ENCODE results near the gene C1QTNF9. TPM values are rescaled to one million over a fixed set of nuclear protein-coding genes. Genes with fewer than 3 reads are reported as not detected.

The C1QTNF9 gene
- total RNA-seq, 1 experiment from 2014 or later = not detected

- H3K9me3 Mint-ChIP-seq = peaks cover 6% of the 10 kb centered on the region; the same call in 1 of the 2 replicates
- TF ChIP-seq TEAD1 (CRISPR knock-in tag; IDR thresholded peaks at IDR 0.05) = no peak
- no peak for TF ChIP-seq ZNF512 (CRISPR knock-in tag; IDR thresholded peaks at IDR 0.05; ENCODE audit: borderline replicate concordance)
- no peak for TF ChIP-seq FOXJ3 (CRISPR knock-in tag; IDR thresholded peaks at IDR 0.05; ENCODE audit: borderline replicate concordance)
- TF ChIP-seq NR2C2 (CRISPR knock-in tag; IDR thresholded peaks at IDR 0.05) = no peak
- TF ChIP-seq MYBL2 (CRISPR knock-in tag; IDR thresholded peaks at IDR 0.05) = no peak
- TF ChIP-seq TCF7 (CRISPR knock-in tag; IDR thresholded peaks at IDR 0.05; ENCODE audit: low read depth) = no peak
- TF ChIP-seq NR1H2 (CRISPR knock-in tag; IDR thresholded peaks at IDR 0.05) = no peak
- TF ChIP-seq SMAD3 (CRISPR knock-in tag; IDR thresholded peaks at IDR 0.05; ENCODE audit: borderline replicate concordance) = no peak
- TF ChIP-seq ZMAT4 (CRISPR knock-in tag; IDR thresholded peaks at IDR 0.05) = no peak
- TF ChIP-seq CTCF (IDR thresholded peaks at IDR 0.05) = no peak
- TF ChIP-seq ZNF671 (CRISPR knock-in tag; IDR thresholded peaks at IDR 0.05) = no peak
- TF ChIP-seq OVOL2 (CRISPR knock-in tag; IDR thresholded peaks at IDR 0.05; ENCODE audit: borderline replicate concordance) = no peak
- TF ChIP-seq RELA (CRISPR knock-in tag; IDR thresholded peaks at IDR 0.05; ENCODE audit: borderline replicate concordance) = no peak
- TF ChIP-seq E2F4 (CRISPR knock-in tag; IDR thresholded peaks at IDR 0.05; ENCODE audit: borderline replicate concordance, low read depth) = no peak
- no peak for TF ChIP-seq CDX4 (CRISPR knock-in tag; IDR thresholded peaks at IDR 0.05; ENCODE audit: borderline replicate concordance)
- TF ChIP-seq ZNF121 (CRISPR knock-in tag; IDR thresholded peaks at IDR 0.05) = no peak
- no peak for TF ChIP-seq KAT7 (CRISPR knock-in tag; IDR thresholded peaks at IDR 0.05; ENCODE audit: borderline replicate concordance)
- TF ChIP-seq PRRX2 (CRISPR knock-in tag; IDR thresholded peaks at IDR 0.05) = no peak
- DNase-seq (ENCODE audit: low spot score) (no peak), ATAC-seq (no peak)
- 0 out of 2 replicates have a peak, but pooled peaks cover 3% of the 10 kb centered on the region for H3K36me3 Mint-ChIP-seq
- H3K27ac Mint-ChIP-seq = no peak overlapping the region
- ChIA-PET POLR2A (no interaction called here), CTCF (no interaction called here)
- no peaks in the 10 kb centered on the region for H3K27me3 Mint-ChIP-seq (ENCODE audit: low read depth)
- H3K4me1 Mint-ChIP-seq = no peaks in the 10 kb centered on the region
- no peak overlapping the region for H3K4me3 Mint-ChIP-seq
These were observed 29.9 kb upstream of the C1QTNF9 start for GRCh38 chr13:24279327-24280110.

- ATAC-seq = no peak
- POLR2A ChIA-PET = no interaction called here
- H3K27me3 Mint-ChIP-seq (ENCODE audit: low read depth) = no peaks in the 10 kb centered on the region
- CTCF ChIA-PET = no interaction called here
- no peak for DNase-seq (ENCODE audit: low spot score)
- H3K4me1 Mint-ChIP-seq = no peaks in the 10 kb centered on the region
- H3K9me3 Mint-ChIP-seq = peaks cover 6% of the 10 kb centered on the region; the same call in 1 of the 2 replicates
- no peak overlapping the region for H3K27ac Mint-ChIP-seq
- H3K36me3 Mint-ChIP-seq = 0 out of 2 replicates have a peak, but pooled peaks cover 3% of the 10 kb centered on the region
- H3K4me3 Mint-ChIP-seq = no peak overlapping the region
- TF ChIP-seq GTF2I (CRISPR knock-in tag; conservative IDR thresholded peaks at IDR 0.05) = no peak
- TF ChIP-seq SMAD4 (CRISPR knock-in tag; IDR thresholded peaks at IDR 0.05) = no peak
- no peak for TF ChIP-seq PREB (CRISPR knock-in tag; IDR thresholded peaks at IDR 0.05; ENCODE audit: borderline replicate concordance)
- TF ChIP-seq FOXP4 (CRISPR knock-in tag; IDR thresholded peaks at IDR 0.05) = no peak
- TF ChIP-seq NFE2L1 (CRISPR knock-in tag; IDR thresholded peaks at IDR 0.05) = no peak
- TF ChIP-seq GRHL2 (CRISPR knock-in tag; IDR thresholded peaks at IDR 0.05; ENCODE audit: insufficient replicate concordance, severe bottlenecking) = no peak
- no peak for TF ChIP-seq ATF1 (CRISPR knock-in tag; IDR thresholded peaks at IDR 0.05)
- TF ChIP-seq ESRRA (CRISPR knock-in tag; IDR thresholded peaks at IDR 0.05; ENCODE audit: borderline replicate concordance) = no peak
- no peak for TF ChIP-seq TP53 (CRISPR knock-in tag; IDR thresholded peaks at IDR 0.05)
- TF ChIP-seq NR1H2 (CRISPR knock-in tag; IDR thresholded peaks at IDR 0.05) = no peak
- no peak for TF ChIP-seq ETV6 (CRISPR knock-in tag; IDR thresholded peaks at IDR 0.05)
These were observed 28.7 kb upstream of the C1QTNF9 start for GRCh38 chr13:24280720-24281119.

Data from WTC11 (cell line).